ES-I3 (cell line): ENCODE data around the gene NCLN.
"Not testable (repeated sequence)": the region's sequence is repeated elsewhere in the genome, so short reads cannot be mapped to it uniquely, and the experiment has no call there.

Source experiments
- H3K36me3 ChIP-seq: 2 replicates; pipeline ENCODE4 v1.6.1; 2013; ENCODE audit warnings: mild to moderate bottlenecking, low read length, control low read depth, moderate library complexity; ENCODE audit not compliant: insufficient read depth
- H3K4me1 ChIP-seq: 2 replicates; pipeline ENCODE4 v1.6.1; 2013; ENCODE audit warnings: mild to moderate bottlenecking, control low read depth, low read length; ENCODE audit not compliant: insufficient read depth
- H3K9ac ChIP-seq: 2 replicates; pipeline ENCODE4 v1.6.1; 2013; ENCODE audit warnings: low read depth, mild to moderate bottlenecking, low read length, moderate library complexity
- H3K9me3 ChIP-seq: 2 replicates; pipeline ENCODE4 v1.6.1; 2013; ENCODE audit warnings: mild to moderate bottlenecking, low read length, moderate library complexity; ENCODE audit not compliant: control insufficient read depth, insufficient read depth

NCLN gene

GRCh38 chr19:3163943-3164342 lies 21.8 kb upstream of the NCLN start:
- H3K9ac ChIP-seq, result no peak overlapping the region
- H3K4me1 ChIP-seq, result no peaks in the 10 kb centered on the region
- no peaks in the 10 kb centered on the region for H3K9me3 ChIP-seq
- no peaks in the 10 kb centered on the region for H3K36me3 ChIP-seq

GRCh38 chr19:3167533-3168272 lies 18.0 kb upstream of the NCLN start:
- no peaks in the 10 kb centered on the region for H3K4me1 ChIP-seq
- H3K9ac ChIP-seq, result no peak overlapping the region

GRCh38 chr19:3171894-3172672 lies 13.6 kb upstream of the NCLN start:
- H3K36me3 ChIP-seq, result no peaks in the 10 kb centered on the region
- no peaks in the 10 kb centered on the region for H3K4me1 ChIP-seq
- H3K9ac ChIP-seq, result no peak overlapping the region
- H3K9me3 ChIP-seq, result no peaks in the 10 kb centered on the region

More at GRCh38 chr19:3167533-3168272, 18.0 kb upstream of the NCLN start:
- Histone ChIP-seq H3K9me3 (no peaks in the 10 kb centered on the region), H3K36me3 (no peaks in the 10 kb centered on the region)

GRCh38 chr19:3172673-3173000 lies 13.1 kb upstream of the NCLN start:
- not testable (repeated sequence) for H3K4me1 ChIP-seq, H3K36me3 ChIP-seq, H3K9ac ChIP-seq

GRCh38 chr19:3175781-3176714 lies 9.7 kb upstream of the NCLN start:
- no peaks in the 10 kb centered on the region for H3K9me3 ChIP-seq
- H3K36me3 ChIP-seq, result no peaks in the 10 kb centered on the region
- H3K9ac ChIP-seq, result no peak overlapping the region
- peaks cover 3% of the 10 kb centered on the region; the same call in 1 of the 2 replicates for H3K4me1 ChIP-seq

More at GRCh38 chr19:3172673-3173000, 13.1 kb upstream of the NCLN start:
- H3K9me3 ChIP-seq, result not testable (repeated sequence)

- H3K9ac ChIP-seq, result no peak overlapping the region
- H3K4me1 ChIP-seq, result peaks cover 3% of the 10 kb centered on the region; the same call in 1 of the 2 replicates
- H3K36me3 ChIP-seq, result no peaks in the 10 kb centered on the region
- no peaks in the 10 kb centered on the region for H3K9me3 ChIP-seq
These were observed 8.8 kb upstream of the NCLN start for GRCh38 chr19:3176715-3177501.

- Histone ChIP-seq H3K36me3 (no peaks in the 10 kb centered on the region), H3K4me1 (peaks cover 3% of the 10 kb centered on the region; the same call in 1 of the 2 replicates), H3K9ac (no peak within 1 kb of the TSS), H3K9me3 (no peaks in the 10 kb centered on the region)
These were observed 7.3 kb upstream of the NCLN start, which contains the start of gene S1PR4 for GRCh38 chr19:3178377-3178972. Gene S1PR4 (plus strand): TSS chr19:3178769. CDS start chr19:3178793, 24 bp downstream.

DNA sequence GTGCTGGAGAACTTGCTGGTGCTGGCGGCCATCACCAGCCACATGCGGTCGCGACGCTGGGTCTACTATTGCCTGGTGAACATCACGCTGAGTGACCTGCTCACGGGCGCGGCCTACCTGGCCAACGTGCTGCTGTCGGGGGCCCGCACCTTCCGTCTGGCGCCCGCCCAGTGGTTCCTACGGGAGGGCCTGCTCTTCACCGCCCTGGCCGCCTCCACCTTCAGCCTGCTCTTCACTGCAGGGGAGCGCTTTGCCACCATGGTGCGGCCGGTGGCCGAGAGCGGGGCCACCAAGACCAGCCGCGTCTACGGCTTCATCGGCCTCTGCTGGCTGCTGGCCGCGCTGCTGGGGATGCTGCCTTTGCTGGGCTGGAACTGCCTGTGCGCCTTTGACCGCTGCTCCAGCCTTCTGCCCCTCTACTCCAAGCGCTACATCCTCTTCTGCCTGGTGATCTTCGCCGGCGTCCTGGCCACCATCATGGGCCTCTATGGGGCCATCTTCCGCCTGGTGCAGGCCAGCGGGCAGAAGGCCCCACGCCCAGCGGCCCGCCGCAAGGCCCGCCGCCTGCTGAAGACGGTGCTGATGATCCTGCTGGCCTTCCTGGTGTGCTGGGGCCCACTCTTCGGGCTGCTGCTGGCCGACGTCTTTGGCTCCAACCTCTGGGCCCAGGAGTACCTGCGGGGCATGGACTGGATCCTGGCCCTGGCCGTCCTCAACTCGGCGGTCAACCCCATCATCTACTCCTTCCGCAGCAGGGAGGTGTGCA lies 6.6 kb upstream of the NCLN start:
- Histone ChIP-seq H3K9ac (no peak overlapping the region), H3K4me1 (peaks cover 3% of the 10 kb centered on the region; the same call in 1 of the 2 replicates), H3K9me3 (no peaks in the 10 kb centered on the region), H3K36me3 (no peaks in the 10 kb centered on the region)

DNA sequence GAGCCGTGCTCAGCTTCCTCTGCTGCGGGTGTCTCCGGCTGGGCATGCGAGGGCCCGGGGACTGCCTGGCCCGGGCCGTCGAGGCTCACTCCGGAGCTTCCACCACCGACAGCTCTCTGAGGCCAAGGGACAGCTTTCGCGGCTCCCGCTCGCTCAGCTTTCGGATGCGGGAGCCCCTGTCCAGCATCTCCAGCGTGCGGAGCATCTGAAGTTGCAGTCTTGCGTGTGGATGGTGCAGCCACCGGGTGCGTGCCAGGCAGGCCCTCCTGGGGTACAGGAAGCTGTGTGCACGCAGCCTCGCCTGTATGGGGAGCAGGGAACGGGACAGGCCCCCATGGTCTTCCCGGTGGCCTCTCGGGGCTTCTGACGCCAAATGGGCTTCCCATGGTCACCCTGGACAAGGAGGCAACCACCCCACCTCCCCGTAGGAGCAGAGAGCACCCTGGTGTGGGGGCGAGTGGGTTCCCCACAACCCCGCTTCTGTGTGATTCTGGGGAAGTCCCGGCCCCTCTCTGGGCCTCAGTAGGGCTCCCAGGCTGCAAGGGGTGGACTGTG lies 5.9 kb upstream of the NCLN start:
- Histone ChIP-seq H3K36me3 (no peaks in the 10 kb centered on the region), H3K4me1 (peaks cover 3% of the 10 kb centered on the region; the same call in 1 of the 2 replicates), H3K9ac (no peak overlapping the region), H3K9me3 (no peaks in the 10 kb centered on the region)

DNA sequence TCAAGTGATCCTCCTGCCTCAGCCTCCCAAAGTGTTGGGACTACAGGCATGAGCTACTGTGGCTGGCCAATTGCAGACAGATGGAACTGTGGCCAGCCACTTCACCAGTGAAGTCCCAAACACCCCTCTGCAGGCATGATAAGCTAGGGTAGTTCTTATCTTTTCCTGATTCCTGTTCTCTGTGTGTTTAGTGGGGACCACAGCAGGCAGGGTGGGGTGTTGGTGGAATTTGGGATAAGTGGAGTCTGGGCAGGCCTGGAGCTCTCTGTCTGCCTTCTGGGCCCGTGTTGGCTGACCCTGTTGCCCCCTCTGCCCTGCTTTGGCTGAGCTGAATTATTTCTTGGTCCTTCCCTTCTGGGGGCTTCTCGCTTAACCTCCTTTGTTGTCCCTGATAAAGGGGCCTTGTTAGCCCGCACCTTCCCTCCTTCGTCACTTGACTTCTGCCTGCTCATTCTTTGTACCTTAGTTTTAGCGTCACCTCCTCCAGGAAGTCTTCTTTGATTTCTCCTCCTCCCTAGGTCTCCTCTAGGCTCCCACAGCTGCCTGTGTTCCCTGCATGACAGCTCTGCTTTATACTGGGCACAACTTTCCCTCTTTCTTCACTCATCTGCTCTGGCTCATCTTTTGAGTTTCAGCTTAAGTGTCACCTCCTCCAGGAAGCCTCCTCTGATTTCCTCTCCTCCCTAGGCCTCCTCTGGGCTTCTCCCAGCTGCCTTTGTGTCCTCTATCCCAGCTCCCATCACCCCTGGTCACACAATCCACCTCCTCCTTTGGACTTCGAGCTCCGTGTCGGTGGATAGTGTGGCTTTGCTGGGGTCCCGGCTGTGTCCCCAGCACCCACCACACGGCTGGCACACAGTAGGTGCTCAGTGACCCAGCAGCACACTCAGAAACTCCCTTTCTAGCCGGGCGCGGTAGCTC lies 1.7 kb upstream of the NCLN start:
- H3K36me3 ChIP-seq, result no peaks in the 10 kb centered on the region
- H3K4me1 ChIP-seq, result peaks cover 5% of the 10 kb centered on the region
- no peaks in the 10 kb centered on the region for H3K9me3 ChIP-seq
- H3K9ac ChIP-seq, result no peak overlapping the region

DNA sequence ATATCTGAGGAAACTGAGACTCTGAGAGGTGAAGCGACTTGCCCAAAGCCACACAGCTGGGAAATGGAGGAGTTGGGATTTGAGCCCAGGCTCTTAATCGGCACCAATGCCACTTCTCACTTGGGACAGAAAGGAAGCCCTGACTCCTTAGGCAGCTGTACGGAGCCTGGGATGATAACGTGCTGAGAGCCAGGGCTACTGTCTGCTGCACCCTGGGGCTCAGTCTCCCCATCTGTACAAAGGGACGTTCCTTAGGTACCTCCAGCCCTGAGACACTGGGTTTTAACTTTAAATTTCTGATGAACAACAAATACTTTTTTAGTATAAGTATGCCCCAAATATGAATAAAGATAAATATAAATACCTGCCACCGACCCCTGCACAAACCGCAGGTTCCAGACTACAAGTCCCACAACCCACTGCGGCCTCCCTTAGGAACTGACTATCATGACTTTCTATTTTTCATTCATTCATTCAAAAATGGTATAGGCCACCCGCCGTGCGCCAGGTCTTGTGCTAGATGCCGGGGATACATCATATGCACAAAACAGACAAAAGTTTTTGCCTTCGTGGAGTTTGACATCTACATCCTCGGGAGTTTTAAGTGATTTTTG lies 776 bp upstream of the NCLN start:
- no peaks in the 10 kb centered on the region for H3K9me3 ChIP-seq
- H3K4me1 ChIP-seq, result peaks cover 13% of the 10 kb centered on the region
- no peaks in the 10 kb centered on the region for H3K36me3 ChIP-seq
- H3K9ac ChIP-seq, result peak overlapping the region; percentile 97; the same call in 1 of the 2 replicates
